HG03342 (cell line): ENCODE data around the gene DUSP1.

Source experiments
- ATAC-seq: cut with Tn5 transposase; IDR thresholded peaks from one replicate; pipeline ENCODE4 v1.9.1; 2021; ENCODE audit warnings: mild to moderate bottlenecking, moderate library complexity; ENCODE audit not compliant: unreplicated experiment

DUSP1 gene

GRCh38 chr5:172727551-172727950 is 43.4 kb downstream of the DUSP1 start:
- no peak for ATAC-seq

GRCh38 chr5:172726966-172727365 is 44.0 kb downstream of the DUSP1 start:
- ATAC-seq, result no peak

- ATAC-seq, result no peak
These were observed 45.2 kb downstream of the DUSP1 start for GRCh38 chr5:172725785-172726184.

GRCh38 chr5:172725273-172725672 is 45.7 kb downstream of the DUSP1 start:
- no peak for ATAC-seq

- no peak for ATAC-seq
These were observed 46.5 kb downstream of the DUSP1 start for GRCh38 chr5:172724242-172725183.

- ATAC-seq, result no peak
These were observed 47.5 kb downstream of the DUSP1 start for GRCh38 chr5:172723508-172723907.

GRCh38 chr5:172722327-172722815 is 48.6 kb downstream of the DUSP1 start:
- no peak for ATAC-seq

GRCh38 chr5:172721455-172722326 is 49.3 kb downstream of the DUSP1 start:
- no peak for ATAC-seq

- no peak for ATAC-seq
These were observed 50.3 kb downstream of the DUSP1 start for GRCh38 chr5:172720655-172721054.

GRCh38 chr5:172719211-172719610 is 51.8 kb downstream of the DUSP1 start:
- ATAC-seq, result no peak

GRCh38 chr5:172718527-172719114 is 52.4 kb downstream of the DUSP1 start:
- ATAC-seq, result no peak
